Esophagus muscularis mucosa (tissue), 4 donors: ENCODE results near the gene NHEJ1. TPM values are rescaled to one million over a fixed set of nuclear protein-coding genes. Genes with fewer than 3 reads are reported as not detected.

Source experiments
- DNase-seq: peaks from one replicate; pipeline ENCODE4 v3.0.0-alpha.2; 2017; ENCODE audit errors: extremely low spot score
- H3K27ac ChIP-seq, 4 donors: fragments of 200-600 bp; sonication (generic); replicated peaks in 1 of 4; 1 replicate in 3 of 4; 2 replicates in 1 of 4; pipeline ENCODE4 v1.5.1; 2016 to 2019; ENCODE audit warnings: mild to moderate bottlenecking in 1 of 4
- H3K27me3 ChIP-seq, 4 donors: fragments of 200-600 bp; sonication (generic); one replicate each; pipeline versions ENCODE4 v1.5.1 to v1.6.0; 2016 to 2019
- H3K36me3 ChIP-seq, 4 donors: fragments of 200-600 bp; sonication (generic); one replicate each; pipeline ENCODE4 v1.5.1; 2016 to 2019
- H3K4me1 ChIP-seq, 4 donors: fragments of 200-600 bp; sonication (generic); one replicate each; pipeline ENCODE4 v1.5.1; 2016 to 2019
- H3K4me3 ChIP-seq, 4 donors: fragments of 200-600 bp; sonication (generic); 1 replicate in 2 of 4; 2 replicates in 2 of 4; pipeline ENCODE4 v1.5.1; 2016 to 2019; ENCODE audit warnings: mild to moderate bottlenecking in 4 of 4, moderate library complexity in 1 of 4
- H3K9me3 ChIP-seq, 4 donors: fragments of 200-600 bp; sonication (generic); 1 replicate in 3 of 4; 2 replicates in 1 of 4; pipeline ENCODE4 v1.5.1; 2016 to 2019
- EP300 ChIP-seq: sonication (generic); formaldehyde crosslinking; IDR thresholded peaks from one replicate; pipeline ENCODE4 v1.6.1; 2017; ENCODE audit warnings: antibody characterized with exemption
- POLR2A ChIP-seq: fragments of 450-650 bp; IDR thresholded peaks from one replicate; pipeline ENCODE4 v1.6.1; 2017; ENCODE audit warnings: antibody characterized with exemption, moderate library complexity, mild to moderate bottlenecking, low read depth
- POLR2AphosphoS5 ChIP-seq, 2 donors: sonication (generic); formaldehyde crosslinking; IDR thresholded peaks; one replicate each; pipeline ENCODE4 v1.6.1; 2017; ENCODE audit warnings: antibody characterized with exemption in 2 of 2
- WGBS: methylation state at CpG from one replicate; pipeline ENCODE4 v1.1.5; 2018; 5-methylcytosine and 5-hydroxymethylcytosine counted together
- intact Hi-C: fragments of 100-400 bp; cut with DNase I; formaldehyde crosslinking; loops from one replicate; pipeline ENCODE4 v1.15.1; 2023
- total RNA-seq, 4 donors: library from RNA; depleted of rRNA; stranded (reverse); fragments of >200 nt; gene quantifications; one replicate each; pipeline versions ENCODE4 v1.1.0 to v1.2.1, GENCODE V29; 2016
- TF ChIP-seq, protein P1 (sequence below), 3 experiments: fragments of 200-600 bp in 2 of 3; fragments of 450-650 bp in 1 of 3; sonication (generic) in 2 of 3; IDR thresholded peaks; one replicate each; pipeline ENCODE4 v1.5.1; 2017 to 2019; ENCODE audit warnings: antibody characterized with exemption in 3 of 3, mild to moderate bottlenecking in 2 of 3, moderate library complexity in 1 of 3

Gene NHEJ1
- total RNA-seq, 4 donors from 2014 or later = 15.1 to 24.4 (median 17.8) TPM

DNA sequence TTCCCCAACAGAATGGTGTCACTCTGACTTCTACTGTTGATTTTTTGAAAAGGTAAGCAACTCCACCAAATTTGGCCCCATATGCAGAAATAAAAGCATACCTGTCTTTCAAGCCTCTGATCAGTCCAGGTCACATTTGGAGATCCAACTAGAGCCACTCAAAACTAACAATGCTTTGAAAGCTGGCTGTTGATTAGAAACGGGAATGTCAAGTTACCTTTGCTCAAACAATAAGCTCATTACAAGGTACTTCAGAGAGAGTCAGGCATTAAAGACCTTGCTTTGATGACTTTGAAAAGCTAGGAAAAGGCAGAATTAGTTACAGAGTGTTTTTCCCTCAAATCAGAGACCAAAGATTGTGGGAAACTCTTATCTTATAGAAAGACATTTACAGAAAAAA is 95.1 kb downstream of the NHEJ1 start:
- 87% methylated on average over 1 of the region's 1 CpG for WGBS
- DNase-seq = no peak
- Histone ChIP-seq H3K27me3 (peaks cover 0 to 40% (median 17%) of the 10 kb centered on the region in 4 donors), H3K36me3 (no peaks in the 10 kb centered on the region), H3K4me1 (peaks cover 8 to 10% (median 9%) of the 10 kb centered on the region in 4 donors), H3K27ac (no peak overlapping the region), H3K9me3 (no peaks in the 10 kb centered on the region), H3K4me3 (no peak overlapping the region)
- TF ChIP-seq POLR2AphosphoS5 (IDR thresholded peaks at IDR 0.05) (no peak), POLR2A (no peak), EP300 (no peak)
- TF ChIP-seq, protein P1, sequence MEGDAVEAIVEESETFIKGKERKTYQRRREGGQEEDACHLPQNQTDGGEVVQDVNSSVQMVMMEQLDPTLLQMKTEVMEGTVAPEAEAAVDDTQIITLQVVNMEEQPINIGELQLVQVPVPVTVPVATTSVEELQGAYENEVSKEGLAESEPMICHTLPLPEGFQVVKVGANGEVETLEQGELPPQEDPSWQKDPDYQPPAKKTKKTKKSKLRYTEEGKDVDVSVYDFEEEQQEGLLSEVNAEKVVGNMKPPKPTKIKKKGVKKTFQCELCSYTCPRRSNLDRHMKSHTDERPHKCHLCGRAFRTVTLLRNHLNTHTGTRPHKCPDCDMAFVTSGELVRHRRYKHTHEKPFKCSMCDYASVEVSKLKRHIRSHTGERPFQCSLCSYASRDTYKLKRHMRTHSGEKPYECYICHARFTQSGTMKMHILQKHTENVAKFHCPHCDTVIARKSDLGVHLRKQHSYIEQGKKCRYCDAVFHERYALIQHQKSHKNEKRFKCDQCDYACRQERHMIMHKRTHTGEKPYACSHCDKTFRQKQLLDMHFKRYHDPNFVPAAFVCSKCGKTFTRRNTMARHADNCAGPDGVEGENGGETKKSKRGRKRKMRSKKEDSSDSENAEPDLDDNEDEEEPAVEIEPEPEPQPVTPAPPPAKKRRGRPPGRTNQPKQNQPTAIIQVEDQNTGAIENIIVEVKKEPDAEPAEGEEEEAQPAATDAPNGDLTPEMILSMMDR (IDR thresholded peaks at IDR 0.05) = no peak
- intact Hi-C loops = no loop called here

DNA sequence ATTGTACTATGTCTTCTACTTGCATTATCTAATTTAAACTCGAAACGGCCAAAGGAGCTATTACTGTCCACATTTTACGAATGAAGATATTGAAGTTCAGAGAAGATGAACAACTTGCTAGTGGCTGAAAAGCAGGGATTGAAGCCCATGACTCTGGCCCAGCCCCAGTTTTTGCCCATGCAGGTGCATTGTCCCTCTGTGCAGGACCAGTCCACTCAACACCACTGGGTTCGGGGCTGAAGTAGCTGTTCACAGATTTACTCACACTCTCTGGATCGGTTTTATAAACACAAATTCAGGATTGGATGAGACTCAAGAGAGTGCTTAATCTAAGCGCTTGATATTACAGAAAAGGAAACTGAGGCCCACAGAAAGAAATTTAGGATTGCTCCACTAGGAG is 98.5 kb downstream of the NHEJ1 start:
- Histone ChIP-seq H3K27me3 (peaks cover 10 to 74% (median 46%) of the 10 kb centered on the region in 4 donors), H3K4me1 (peaks cover 38 to 44% (median 43%) of the 10 kb centered on the region in 4 donors), H3K36me3 (no peaks in the 10 kb centered on the region), H3K27ac (no peak overlapping the region), H3K9me3 (no peaks in the 10 kb centered on the region), H3K4me3 (no peak overlapping the region)
- intact Hi-C loops = loop anchor here (5.0 kb wide), 1 partner anchor 60 kb away; no protein-coding TSS in a partner anchor
- TF ChIP-seq EP300 (no peak), POLR2A (no peak), POLR2AphosphoS5 (IDR thresholded peaks at IDR 0.05) (no peak)
- TF ChIP-seq, protein P1 (IDR thresholded peaks at IDR 0.05) = no peak
- WGBS = 71% methylated on average over 6 of the region's 6 CpGs
- DNase-seq = no peak

DNA sequence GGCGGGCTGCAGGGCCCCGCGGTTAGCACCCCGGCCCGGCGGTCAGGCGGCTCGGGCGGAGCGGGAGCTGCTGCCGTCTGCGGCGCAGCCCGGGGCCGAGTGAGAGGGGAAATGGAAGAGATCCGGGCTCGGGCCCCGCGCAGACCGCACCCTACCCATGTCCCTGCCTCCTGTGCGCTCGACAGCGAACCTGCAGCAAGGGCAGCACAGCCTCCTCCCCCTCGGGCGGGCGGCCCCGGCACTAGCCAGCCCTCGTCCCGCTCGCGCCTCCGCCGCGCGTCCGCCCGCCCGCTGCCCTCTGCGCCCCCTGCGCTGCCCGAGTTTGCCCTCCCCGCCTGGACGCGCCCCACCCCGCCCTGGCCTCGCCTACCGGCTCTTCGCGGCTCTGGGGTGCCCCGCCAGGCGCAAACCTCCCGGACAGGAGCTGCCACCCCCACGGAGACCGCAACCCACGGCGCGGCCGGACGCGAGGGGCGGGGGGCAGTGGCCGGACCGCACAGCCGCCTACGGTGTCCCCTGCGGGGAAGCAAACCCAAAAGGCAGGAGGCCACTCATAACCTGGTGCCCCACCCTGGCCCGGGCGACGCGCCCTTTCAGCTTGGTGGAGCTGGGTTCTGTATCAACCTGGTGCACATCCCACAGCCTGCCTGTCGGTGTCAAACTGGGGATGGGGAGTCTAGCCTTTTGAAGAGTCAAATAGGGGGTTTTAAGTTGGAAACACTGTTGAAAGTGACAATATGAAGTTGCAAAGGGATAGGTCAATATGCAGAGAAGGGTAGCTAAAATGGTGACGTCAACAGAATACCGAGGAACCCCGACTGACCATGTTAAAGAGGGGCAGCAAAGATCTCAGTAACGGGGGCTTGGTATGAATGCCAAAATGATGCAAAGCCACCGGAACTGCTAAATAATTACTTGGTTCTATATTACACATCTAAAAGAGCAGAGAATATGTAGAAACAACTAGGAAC is 99.5 kb downstream of the NHEJ1 start, which contains the start of gene IHH:
TSS of gene IHH (minus strand) at position 101 of the 971 bp plus-strand sequence. CDS start 454 bp downstream, outside the sequence.
- Histone ChIP-seq H3K27me3 (peaks cover 10 to 84% (median 53%) of the 10 kb centered on the region in 4 donors), H3K27ac (no peak within 1 kb of the TSS), H3K4me3 (peak within 1 kb of the TSS; percentile 17 to 42 (median 36)), H3K4me1 (peaks cover 38 to 45% (median 43%) of the 10 kb centered on the region in 4 donors), H3K9me3 (no peaks in the 10 kb centered on the region), H3K36me3 (no peaks in the 10 kb centered on the region)
- 6% methylated on average over 13 of the region's 76 CpGs for WGBS
- TF ChIP-seq, protein P1 (IDR thresholded peaks at IDR 0.05) = no peak
- TF ChIP-seq POLR2A (no peak), POLR2AphosphoS5 (IDR thresholded peaks at IDR 0.05) (no peak), EP300 (no peak)
- intact Hi-C loops = loop anchor here (5.0 kb wide), 1 partner anchor 61 kb away; no protein-coding TSS in a partner anchor
- DNase-seq = no peak

DNA sequence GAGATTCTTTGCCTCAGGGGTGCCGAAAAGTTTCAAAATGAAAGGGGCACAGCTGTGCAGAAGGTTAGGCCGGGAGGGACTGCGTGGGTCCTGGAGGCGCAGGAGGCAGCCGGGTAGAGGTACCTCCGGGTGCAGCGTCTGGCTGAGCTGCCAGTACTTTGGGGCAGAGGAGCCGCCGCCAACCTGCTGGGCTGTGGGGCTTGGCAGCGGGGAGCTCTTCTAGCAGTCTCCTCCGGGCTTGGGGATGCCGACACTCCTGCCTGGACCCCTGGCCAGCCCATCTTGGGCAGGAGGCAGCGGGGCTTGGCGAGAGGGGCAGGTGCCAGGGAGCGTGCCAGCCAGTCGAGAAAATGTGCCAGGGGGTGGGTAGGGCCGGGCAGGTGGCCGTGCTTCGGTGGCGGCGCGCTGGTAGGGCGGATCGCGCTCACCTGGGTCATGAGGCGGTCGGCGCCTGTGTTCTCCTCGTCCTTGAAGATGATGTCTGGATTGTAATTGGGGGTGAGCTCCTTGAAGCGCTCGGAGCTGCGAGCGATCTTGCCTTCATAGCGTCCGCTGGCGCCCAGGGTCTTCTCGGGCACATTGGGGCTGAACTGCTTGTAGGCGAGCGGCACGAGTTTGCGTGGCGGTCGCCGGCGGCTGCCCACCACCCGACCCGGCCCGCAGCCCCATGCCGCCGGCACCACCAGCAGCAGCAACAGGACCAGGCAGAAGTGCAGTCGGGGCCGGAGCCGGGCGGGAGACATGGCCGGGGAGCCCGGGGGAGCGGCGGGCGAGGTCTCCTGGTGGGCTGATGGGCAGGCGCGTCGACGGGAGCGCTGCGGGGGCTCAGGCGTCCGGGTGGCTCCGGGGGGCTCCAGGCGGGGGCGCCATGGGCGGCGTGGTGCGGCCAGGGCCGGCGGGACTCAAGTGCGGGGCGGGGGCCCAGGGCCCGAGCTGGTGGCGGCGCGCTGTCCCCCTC is 100.6 kb downstream of the NHEJ1 start:
- WGBS = 4% methylated on average over 9 of the region's 81 CpGs
- no peak for DNase-seq
- H3K27ac ChIP-seq = no peak overlapping the region
- no peaks in the 10 kb centered on the region for H3K9me3 ChIP-seq
- peak overlapping the region in 3 of 4 donors; percentile 33 to 42 (median 38) for H3K4me3 ChIP-seq
- peaks cover 38 to 45% (median 43%) of the 10 kb centered on the region in 4 donors for H3K4me1 ChIP-seq
- H3K27me3 ChIP-seq = peaks cover 10 to 95% (median 54%) of the 10 kb centered on the region in 4 donors
- H3K36me3 ChIP-seq = no peaks in the 10 kb centered on the region
- intact Hi-C loops = loop anchor here (2.0 to 10.0 kb wide), 3 partner anchors 62 to 245 kb away; partner anchors contain the start of gene PTPRN
- TF ChIP-seq POLR2AphosphoS5 (IDR thresholded peaks at IDR 0.05) (no peak), POLR2A (no peak), EP300 (no peak)
- TF ChIP-seq, protein P1 (IDR thresholded peaks at IDR 0.05) = no peak
